Vagina (tissue), 2 donors: ENCODE results near the gene OVAAL. TPM values are rescaled to one million over a fixed set of nuclear protein-coding genes. Genes with fewer than 3 reads are reported as not detected.

Experiments
- DNase-seq, 2 donors: peaks; one replicate each; pipeline ENCODE4 v3.0.0-alpha.2; 2017; ENCODE audit errors: extremely low spot score in 2 of 2
- H3K27ac ChIP-seq: fragments of 200-600 bp; sonication (generic); one replicate; pipeline ENCODE4 v1.5.1; 2019
- H3K27me3 ChIP-seq: fragments of 200-600 bp; sonication (generic); one replicate; pipeline ENCODE4 v1.5.1; 2019
- H3K36me3 ChIP-seq, 2 donors: fragments of 200-600 bp; sonication (generic); one replicate each; pipeline ENCODE4 v1.5.1; 2017 to 2019
- H3K4me1 ChIP-seq: fragments of 200-600 bp; sonication (generic); one replicate; pipeline ENCODE4 v1.5.1; 2019
- H3K4me3 ChIP-seq, 2 donors: fragments of 200-600 bp; sonication (generic); 1 replicate in 1 of 2; 2 replicates in 1 of 2; pipeline ENCODE4 v1.5.1; 2016 to 2019
- H3K9me3 ChIP-seq: fragments of 200-600 bp; sonication (generic); one replicate; pipeline ENCODE4 v1.5.1; 2019
- POLR2A ChIP-seq, 2 donors: fragments of 450-650 bp; IDR thresholded peaks; one replicate each; pipeline ENCODE4 v1.6.1; 2017; ENCODE audit warnings: antibody characterized with exemption in 2 of 2, mild to moderate bottlenecking in 2 of 2, moderate library complexity in 2 of 2
- POLR2AphosphoS5 ChIP-seq, 2 donors: sonication (generic); formaldehyde crosslinking; IDR thresholded peaks; one replicate each; pipeline ENCODE4 v1.9.0; 2017; ENCODE audit warnings: antibody characterized with exemption in 2 of 2, mild to moderate bottlenecking in 2 of 2, low read depth in 1 of 2; ENCODE audit not compliant: insufficient read depth in 1 of 2
- intact Hi-C: fragments of 100-400 bp; cut with DNase I; formaldehyde crosslinking; loops from one replicate; pipeline ENCODE4 v1.15.1; 2023
- total RNA-seq: library from RNA; depleted of rRNA; stranded (reverse); fragments of >200 nt; gene quantifications from one replicate; pipeline ENCODE4 v1.2.3, GENCODE V29; 2016
- TF ChIP-seq, protein P1 (sequence below), 3 experiments: fragments of 450-650 bp in 2 of 3; fragments of 200-600 bp in 1 of 3; sonication (generic) in 1 of 3; IDR thresholded peaks; one replicate each; pipeline ENCODE4 v1.5.1; 2017 to 2019; ENCODE audit warnings: antibody characterized with exemption in 3 of 3, mild to moderate bottlenecking in 2 of 3, moderate library complexity in 2 of 3

Gene OVAAL
- total RNA-seq, 1 donor from 2014 or later, result not detected

DNA sequence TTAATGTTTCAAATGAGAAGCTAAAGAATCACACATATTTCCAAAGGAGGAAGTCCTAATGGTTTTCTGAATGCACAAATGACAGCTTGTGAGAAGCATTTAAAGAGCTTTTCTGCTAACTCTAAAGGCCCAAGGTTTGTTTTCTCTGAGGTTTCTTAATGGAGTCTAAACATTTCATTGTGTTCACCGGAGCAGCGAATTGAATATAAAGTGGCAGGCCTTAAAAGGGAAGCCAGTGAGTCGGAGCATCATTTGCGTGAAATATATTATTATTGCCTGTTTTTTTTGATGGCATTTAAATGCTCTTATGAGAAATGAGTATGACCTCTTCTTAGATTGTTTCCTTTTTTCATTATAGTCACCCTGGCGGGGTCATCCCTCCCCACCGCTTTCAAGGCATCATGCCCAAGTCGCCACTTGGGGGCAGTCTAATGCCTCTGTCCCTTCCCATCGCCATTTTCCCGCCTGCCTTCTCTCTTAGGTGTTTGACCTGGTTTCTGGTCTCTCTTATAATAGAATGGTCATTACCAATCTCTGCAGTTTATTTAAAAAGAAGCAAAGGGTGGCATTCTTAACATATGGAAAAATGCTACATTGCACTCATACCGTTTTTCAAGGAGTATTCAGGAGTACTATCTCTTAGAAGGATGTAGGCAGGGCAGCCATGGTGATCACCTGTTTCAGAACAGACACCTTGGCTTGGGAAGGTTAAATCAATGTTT lies 25.3 kb upstream of the OVAAL start:
- no peak overlapping the region for H3K27ac ChIP-seq
- intact Hi-C loops, result loop anchor here (10.0 kb wide), 1 partner anchor 331 kb away; no protein-coding TSS in a partner anchor
- TF ChIP-seq, protein P1, sequence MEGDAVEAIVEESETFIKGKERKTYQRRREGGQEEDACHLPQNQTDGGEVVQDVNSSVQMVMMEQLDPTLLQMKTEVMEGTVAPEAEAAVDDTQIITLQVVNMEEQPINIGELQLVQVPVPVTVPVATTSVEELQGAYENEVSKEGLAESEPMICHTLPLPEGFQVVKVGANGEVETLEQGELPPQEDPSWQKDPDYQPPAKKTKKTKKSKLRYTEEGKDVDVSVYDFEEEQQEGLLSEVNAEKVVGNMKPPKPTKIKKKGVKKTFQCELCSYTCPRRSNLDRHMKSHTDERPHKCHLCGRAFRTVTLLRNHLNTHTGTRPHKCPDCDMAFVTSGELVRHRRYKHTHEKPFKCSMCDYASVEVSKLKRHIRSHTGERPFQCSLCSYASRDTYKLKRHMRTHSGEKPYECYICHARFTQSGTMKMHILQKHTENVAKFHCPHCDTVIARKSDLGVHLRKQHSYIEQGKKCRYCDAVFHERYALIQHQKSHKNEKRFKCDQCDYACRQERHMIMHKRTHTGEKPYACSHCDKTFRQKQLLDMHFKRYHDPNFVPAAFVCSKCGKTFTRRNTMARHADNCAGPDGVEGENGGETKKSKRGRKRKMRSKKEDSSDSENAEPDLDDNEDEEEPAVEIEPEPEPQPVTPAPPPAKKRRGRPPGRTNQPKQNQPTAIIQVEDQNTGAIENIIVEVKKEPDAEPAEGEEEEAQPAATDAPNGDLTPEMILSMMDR (IDR thresholded peaks at IDR 0.05), result peak; percentile 31 to 60 (median 48)
- no peak for TF ChIP-seq POLR2AphosphoS5 (IDR thresholded peaks at IDR 0.05; ENCODE audit: insufficient read depth in 1 of 2, low read depth in 1 of 2)
- H3K4me1 ChIP-seq, result no peaks in the 10 kb centered on the region
- H3K36me3 ChIP-seq, result no peaks in the 10 kb centered on the region
- DNase-seq, result no peak
- H3K9me3 ChIP-seq, result no peaks in the 10 kb centered on the region
- no peaks in the 10 kb centered on the region for H3K27me3 ChIP-seq
- H3K4me3 ChIP-seq, result no peak overlapping the region

DNA sequence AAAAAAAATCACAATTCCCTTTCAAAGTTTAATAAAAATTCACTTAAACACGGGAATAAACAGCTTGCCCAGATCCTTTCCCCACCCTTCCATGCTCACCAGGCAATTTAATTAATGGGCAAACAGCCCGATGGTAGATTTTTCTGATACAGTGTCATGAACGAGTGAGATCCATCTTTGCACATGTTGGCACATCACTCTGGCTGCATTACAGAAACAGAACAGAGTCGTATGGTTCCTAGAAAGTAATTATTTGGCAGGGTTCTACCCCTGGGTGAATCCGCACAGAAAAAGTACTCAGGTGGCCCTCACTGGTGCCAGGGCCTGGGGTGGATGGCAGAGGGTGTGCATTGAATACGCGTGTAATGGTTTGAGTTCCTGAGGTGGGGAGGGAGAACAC lies 24.6 kb upstream of the OVAAL start:
- no peak for DNase-seq
- Histone ChIP-seq H3K9me3 (no peaks in the 10 kb centered on the region), H3K36me3 (no peaks in the 10 kb centered on the region), H3K27me3 (no peaks in the 10 kb centered on the region), H3K4me1 (no peaks in the 10 kb centered on the region), H3K27ac (no peak overlapping the region), H3K4me3 (no peak overlapping the region)
- intact Hi-C loops, result loop anchor here (10.0 kb wide), 1 partner anchor 331 kb away; no protein-coding TSS in a partner anchor
- TF ChIP-seq POLR2A (IDR thresholded peaks at IDR 0.05), result no peak

DNA sequence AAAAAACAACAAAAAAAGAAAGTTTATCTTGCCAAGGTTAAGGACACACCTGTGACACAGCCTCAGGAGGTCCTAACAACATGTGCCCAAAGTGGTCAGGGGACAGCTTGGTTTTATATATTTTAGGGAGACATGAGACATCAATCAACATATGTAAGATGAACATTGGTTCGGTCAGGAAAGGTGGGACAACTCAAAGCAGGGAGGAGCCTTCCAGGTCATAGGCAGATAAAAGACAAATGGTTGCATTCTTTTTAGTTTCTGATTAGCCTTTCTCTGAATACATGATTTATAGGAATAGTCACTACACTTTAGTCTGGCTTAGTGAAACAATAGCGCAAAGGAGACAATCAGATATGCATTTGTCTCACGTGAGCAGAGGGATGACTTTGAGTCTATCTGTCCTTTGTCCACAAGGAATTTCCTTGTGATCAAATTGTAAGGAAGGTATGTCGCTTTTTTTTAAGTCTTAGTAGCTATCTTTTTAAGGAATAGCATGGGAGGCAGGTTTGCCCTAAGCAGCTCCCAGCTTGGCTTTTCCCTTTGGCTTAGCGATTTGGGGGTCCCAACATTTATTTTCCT lies 23.3 kb upstream of the OVAAL start:
- H3K27me3 ChIP-seq, result no peaks in the 10 kb centered on the region
- no peak for DNase-seq
- TF ChIP-seq POLR2AphosphoS5 (IDR thresholded peaks at IDR 0.05; ENCODE audit: insufficient read depth in 1 of 2, low read depth in 1 of 2) (no peak), POLR2A (IDR thresholded peaks at IDR 0.05) (no peak)
- TF ChIP-seq, protein P1 (IDR thresholded peaks at IDR 0.05), result no peak
- no peaks in the 10 kb centered on the region for H3K36me3 ChIP-seq
- intact Hi-C loops, result loop anchor here (10.0 kb wide), 1 partner anchor 329 kb away; no protein-coding TSS in a partner anchor
- H3K9me3 ChIP-seq, result no peaks in the 10 kb centered on the region
- H3K4me1 ChIP-seq, result no peaks in the 10 kb centered on the region
- H3K27ac ChIP-seq, result no peak overlapping the region
- H3K4me3 ChIP-seq, result no peak overlapping the region

DNA sequence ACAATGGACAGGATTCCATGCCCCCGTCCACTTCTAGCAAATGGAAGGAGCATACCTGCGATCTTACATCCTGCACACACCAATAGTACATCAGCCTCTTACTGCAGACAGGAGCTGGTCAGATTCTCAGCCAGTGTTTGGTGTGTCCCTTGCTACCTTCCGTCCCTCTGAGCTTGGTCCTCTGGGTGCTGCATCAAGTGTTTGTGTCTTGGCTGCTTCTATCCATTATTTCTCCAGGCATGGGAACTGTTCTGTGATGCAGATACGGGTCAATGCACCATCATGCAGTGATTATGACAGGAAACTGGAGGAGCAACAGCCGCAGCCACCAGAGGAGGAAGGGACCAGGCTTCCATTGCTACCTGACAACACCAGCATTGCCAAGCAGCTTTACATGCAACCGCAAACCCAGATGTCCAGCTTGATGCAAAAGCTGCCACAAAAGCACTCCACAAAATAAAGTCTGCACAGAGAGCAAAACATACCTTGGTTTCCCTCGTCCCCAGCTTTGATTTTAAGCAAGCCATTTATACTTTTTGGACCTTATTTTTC lies 21.9 kb upstream of the OVAAL start:
- TF ChIP-seq POLR2AphosphoS5 (IDR thresholded peaks at IDR 0.05; ENCODE audit: insufficient read depth in 1 of 2, low read depth in 1 of 2) (no peak), POLR2A (IDR thresholded peaks at IDR 0.05) (no peak)
- TF ChIP-seq, protein P1 (IDR thresholded peaks at IDR 0.05), result no peak
- Histone ChIP-seq H3K27me3 (no peaks in the 10 kb centered on the region), H3K4me3 (no peak overlapping the region), H3K4me1 (no peaks in the 10 kb centered on the region), H3K9me3 (no peaks in the 10 kb centered on the region), H3K27ac (no peak overlapping the region), H3K36me3 (no peaks in the 10 kb centered on the region)
- DNase-seq, result peak in 1 of 2 donors; percentile 52
- intact Hi-C loops, result loop anchor here (10.0 kb wide), 1 partner anchor 328 kb away; no protein-coding TSS in a partner anchor

DNA sequence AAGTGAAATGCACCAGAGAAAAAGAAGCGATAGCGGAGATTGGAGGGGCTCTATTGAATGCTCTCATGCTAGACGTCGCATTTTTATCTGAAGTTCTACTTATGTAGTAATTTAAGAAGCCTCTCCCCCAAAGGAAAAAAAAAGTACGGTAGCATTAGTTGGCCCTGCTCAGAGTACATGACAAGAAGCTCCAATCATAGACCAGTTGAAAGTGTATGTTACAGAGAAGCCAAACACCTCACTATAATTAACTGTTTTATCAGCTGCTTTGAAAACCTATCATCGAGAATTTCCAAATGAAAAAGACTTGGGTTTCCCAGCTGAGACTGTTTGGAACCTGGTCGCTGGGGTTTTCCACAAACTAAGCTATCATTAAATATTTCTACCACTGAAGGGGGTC lies 19.6 kb upstream of the OVAAL start:
- no peaks in the 10 kb centered on the region for H3K27me3 ChIP-seq
- H3K9me3 ChIP-seq, result no peaks in the 10 kb centered on the region
- intact Hi-C loops, result loop anchor here (10.0 kb wide), 1 partner anchor 326 kb away; no protein-coding TSS in a partner anchor
- TF ChIP-seq, protein P1 (IDR thresholded peaks at IDR 0.05), result no peak
- no peak for TF ChIP-seq POLR2AphosphoS5 (IDR thresholded peaks at IDR 0.05; ENCODE audit: insufficient read depth in 1 of 2, low read depth in 1 of 2)
- TF ChIP-seq POLR2A (IDR thresholded peaks at IDR 0.05), result no peak
- H3K27ac ChIP-seq, result no peak overlapping the region
- H3K36me3 ChIP-seq, result no peaks in the 10 kb centered on the region
- H3K4me3 ChIP-seq, result no peak overlapping the region
- peak in 1 of 2 donors; percentile 47 for DNase-seq
- H3K4me1 ChIP-seq, result peaks cover 8% of the 10 kb centered on the region
